Psoas muscle (tissue), 8 donors: Measurements from ENCODE around the gene CORO2B. TPM values are rescaled to one million over a fixed set of nuclear protein-coding genes. Genes with fewer than 3 reads are reported as not detected.

Experiments used
- ATAC-seq, 4 donors: fragments of 200-7000 bp; cut with Tn5 transposase; one replicate each; pipeline ENCODE4 v1.9.1; 2020; ENCODE audit warnings: moderate library complexity in 3 of 4, mild to moderate bottlenecking in 2 of 4
- DNase-seq, 2 donors: peaks; one replicate each; pipeline ENCODE4 v3.0.0-alpha.2; 2020
- H3K27ac ChIP-seq: fragments of 200-600 bp; one replicate; pipeline ENCODE4 v1.8.0; 2022
- H3K27me3 ChIP-seq, 3 donors: fragments of 200-600 bp in 1 of 3; one replicate each; pipeline versions ENCODE4 v1.6.1 to v1.8.0; 2013 to 2022; ENCODE audit warnings: low read length in 2 of 3, mild to moderate bottlenecking in 2 of 3, moderate library complexity in 1 of 3; ENCODE audit not compliant: insufficient read depth in 3 of 3
- H3K36me3 ChIP-seq, 2 donors: fragments of 200-600 bp in 1 of 2; one replicate each; pipeline versions ENCODE4 v1.6.1 to v1.8.0; 2013 to 2022; ENCODE audit warnings: low read depth in 1 of 2, mild to moderate bottlenecking in 1 of 2, moderate library complexity in 1 of 2; ENCODE audit not compliant: insufficient read depth in 1 of 2
- H3K4me1 ChIP-seq: fragments of 200-600 bp; one replicate; pipeline ENCODE4 v1.8.0; 2022
- H3K4me3 ChIP-seq: fragments of 200-600 bp; one replicate; pipeline ENCODE4 v1.8.0; 2022; ENCODE audit warnings: mild to moderate bottlenecking
- H3K9me3 ChIP-seq: fragments of 200-600 bp; one replicate; pipeline ENCODE4 v1.8.0; 2022
- CTCF ChIP-seq: fragments of 200-600 bp; IDR thresholded peaks from one replicate; pipeline ENCODE4 v1.8.0; 2022; ENCODE audit warnings: antibody characterized with exemption
- WGBS, 3 donors: extraction: QIAGEN DNeasy Blood & Tissue Kit; methylation state at CpG; one replicate each; pipeline versions ENCODE4 v1.1.6 to v1.1.7; 2013; 5-methylcytosine and 5-hydroxymethylcytosine counted together
- intact Hi-C, 2 donors: fragments of 100-400 bp; cut with DNase I; formaldehyde crosslinking; loops; one replicate each; pipeline versions ENCODE4 v1.11.0 to v1.14.2; 2022
- polyA plus RNA-seq, 3 donors: library from polyadenylated mRNA; stranded (reverse); fragments of 200-250 nt; gene quantifications; one replicate each; pipeline ENCODE4 v1.2.3, GENCODE V29; 2013
- total RNA-seq, 4 donors: library from RNA; stranded (reverse); fragmentation: NEBNext Ultra II Directional in 2 of 4; extraction: Animal tissue kit (Norgen Biotek cat#: 25700) in 2 of 4; gene quantifications; one replicate each; pipeline versions ENCODE4 v1.2.1 to v1.2.4, GENCODE V29; 2021 to 2023
- donor health status: healthy with polysubstance abuse.
- donor health status: DM: no; HTN: no; CAD: no; lungs with moderate emphysema.
- donor health status: Bipolar disorder and iron deficiency.
- donor health status: healthy.
- donor health status: DM: yes; HTN: yes; CAD: no.
- donor health status: DM: no; HTN: no; CAD: no.
- donor health status: DM: no; HTN: no; CAD: no.
- donor health status: DM: yes; HTN: yes; CAD: no.

CORO2B gene
- total and polyA plus RNA-seq, 7 donors = 1.1 to 3.2 (median 2.0) TPM

GRCh38 chr15:68658641-68659358 lies 80.0 kb downstream of the CORO2B start:
- TF ChIP-seq CTCF = no peak
- H3K4me1 ChIP-seq = no peaks in the 10 kb centered on the region
- ATAC-seq (no peak), DNase-seq (no peak)
- H3K4me3 ChIP-seq = no peak overlapping the region
- H3K27ac ChIP-seq = no peak overlapping the region
- H3K36me3 ChIP-seq = no peaks in the 10 kb centered on the region
- no peaks in the 10 kb centered on the region for H3K9me3 ChIP-seq
- intact Hi-C loops = no loop called here
- 83 to 86% (median 85%) methylated on average over 8 of the region's 8 CpGs for WGBS, 3 donors
- H3K27me3 ChIP-seq = no peaks in the 10 kb centered on the region

GRCh38 chr15:68663526-68663925 lies 84.7 kb downstream of the CORO2B start:
- Histone ChIP-seq H3K9me3 (no peaks in the 10 kb centered on the region), H3K27ac (no peak overlapping the region), H3K4me1 (no peaks in the 10 kb centered on the region), H3K4me3 (no peak overlapping the region), H3K27me3 (no peaks in the 10 kb centered on the region), H3K36me3 (no peaks in the 10 kb centered on the region)
- DNase-seq (no peak), ATAC-seq (no peak)
- intact Hi-C loops = no loop called here
- TF ChIP-seq CTCF = no peak
- WGBS, 3 donors = 93 to 96% (median 96%) methylated on average over 1 of the region's 1 CpG

GRCh38 chr15:68666120-68666811 lies 87.5 kb downstream of the CORO2B start:
- H3K9me3 ChIP-seq = no peaks in the 10 kb centered on the region
- WGBS, 3 donors = 73 to 80% (median 75%) methylated on average over 6 of the region's 6 CpGs
- DNase-seq = no peak

GRCh38 chr15:68666812-68667450 lies 88.1 kb downstream of the CORO2B start:
- no peaks in the 10 kb centered on the region for H3K4me1 ChIP-seq
- no peak overlapping the region for H3K27ac ChIP-seq
- 80 to 84% (median 82%) methylated on average over 12 of the region's 12 CpGs for WGBS, 3 donors
- H3K9me3 ChIP-seq = no peaks in the 10 kb centered on the region
- DNase-seq (no peak), ATAC-seq (no peak)
- no peak overlapping the region for H3K4me3 ChIP-seq
- no peak for TF ChIP-seq CTCF
- no peaks in the 10 kb centered on the region for H3K36me3 ChIP-seq
- H3K27me3 ChIP-seq = no peaks in the 10 kb centered on the region
- intact Hi-C loops = no loop called here

More at GRCh38 chr15:68666120-68666811, 87.5 kb downstream of the CORO2B start:
- intact Hi-C loops = no loop called here
- H3K4me3 ChIP-seq = no peak overlapping the region
- H3K36me3 ChIP-seq = no peaks in the 10 kb centered on the region
- no peak for TF ChIP-seq CTCF
- no peak for ATAC-seq
- H3K4me1 ChIP-seq = no peaks in the 10 kb centered on the region
- H3K27me3 ChIP-seq = no peaks in the 10 kb centered on the region
- H3K27ac ChIP-seq = no peak overlapping the region
